GM19035 (cell line): ENCODE data around the gene CD52.
"Not testable (repeated sequence)": the region's sequence is repeated elsewhere in the genome, so short reads cannot be mapped to it uniquely, and the experiment has no call there.

Experiments used
- ATAC-seq: cut with Tn5 transposase; IDR thresholded peaks from one replicate; pipeline ENCODE4 v1.9.1; 2021; ENCODE audit not compliant: unreplicated experiment

The CD52 gene

GRCh38 chr1:26283871-26284596 lies 33.7 kb upstream of the CD52 start:
- ATAC-seq = no peak

GRCh38 chr1:26284597-26285347 lies 33.0 kb upstream of the CD52 start:
- ATAC-seq = no peak

- ATAC-seq = no peak
Measured at GRCh38 chr1:26285366-26286063, 32.2 kb upstream of the CD52 start.

GRCh38 chr1:26286064-26286416 lies 31.7 kb upstream of the CD52 start:
- ATAC-seq = no peak

- ATAC-seq = no peak
Measured at GRCh38 chr1:26287033-26287711, 30.6 kb upstream of the CD52 start.

- ATAC-seq = no peak
Measured at GRCh38 chr1:26287811-26288210, 29.9 kb upstream of the CD52 start.

GRCh38 chr1:26288311-26288941 lies 29.3 kb upstream of the CD52 start:
- ATAC-seq = no peak

GRCh38 chr1:26289158-26290059 lies 28.3 kb upstream of the CD52 start:
- no peak for ATAC-seq

GRCh38 chr1:26290122-26290881 lies 27.5 kb upstream of the CD52 start:
- ATAC-seq = no peak

GRCh38 chr1:26290882-26291261 lies 26.9 kb upstream of the CD52 start:
- no peak for ATAC-seq

- no peak for ATAC-seq
Measured at GRCh38 chr1:26291433-26291832, 26.3 kb upstream of the CD52 start.

- ATAC-seq = no peak
Measured at GRCh38 chr1:26291939-26292338, 25.8 kb upstream of the CD52 start.

GRCh38 chr1:26292735-26293134 lies 25.0 kb upstream of the CD52 start:
- not testable (repeated sequence) for ATAC-seq

GRCh38 chr1:26293911-26294463 lies 23.8 kb upstream of the CD52 start:
- ATAC-seq = no peak

- ATAC-seq = no peak
Measured at GRCh38 chr1:26295194-26296138, 22.3 kb upstream of the CD52 start.

GRCh38 chr1:26296340-26297056 lies 21.3 kb upstream of the CD52 start:
- no peak for ATAC-seq
